GM12878 (cell line): ENCODE results near the gene THSD4. TPM values are rescaled to one million over a fixed set of nuclear protein-coding genes. Genes with fewer than 3 reads are reported as not detected.
A peak's percentile ranks its signal among the peaks of the same experiment; 100 is the strongest.

ENCODE experiments used
- ATAC-seq: fragments of 200-7000 bp; cut with Tn5 transposase; 3 replicates; pipeline ENCODE4 v1.9.1; 2020; ENCODE audit warnings: mild to moderate bottlenecking, moderate library complexity
- BruUV-seq: library from RNA; stranded (reverse); fragments of 400-500 nt; replicated peaks from 2 replicates; lab custom pipeline; 2021; lab: Mats Ljungman, UMichigan
- CTCF ChIA-PET: fragments of 300-600 bp; sonication (Branson Sonifier 250); formaldehyde crosslinking; extraction: SDS; loops from one replicate; lab custom pipeline; 2021; ENCODE audit warnings: inconsistent platforms; lab: Yijun Ruan, JAX
- POLR2A ChIA-PET: fragments of 350-600 bp; formaldehyde crosslinking; extraction: SDS; loops from one replicate; lab custom pipeline; 2021; ENCODE audit warnings: inconsistent platforms; lab: Charles Lee
- RAD21 ChIA-PET: fragments of 300-600 bp; sonication (Branson Sonifier 250); formaldehyde crosslinking; loops from one replicate; lab custom pipeline; 2023; ENCODE audit warnings: antibody characterized with exemption; ENCODE audit not compliant: unreplicated experiment; lab: Charles Lee
- SMC1A ChIA-PET: fragments of 300-600 bp; sonication (Branson Sonifier 250); formaldehyde crosslinking; loops from one replicate; lab custom pipeline; 2023; ENCODE audit not compliant: unreplicated experiment, uncharacterized antibody; lab: Charles Lee
- DNase-seq: peaks from one replicate; pipeline ENCODE4 v3.0.0-alpha.2; 2011; ENCODE audit warnings: low read depth, low spot score
- FAIRE-seq: peaks from 3 replicates; lab custom pipeline; 2011; peaks lifted over from hg19 to GRCh38; lab: Jason Lieb, UNC
- H2AFZ ChIP-seq: 2 replicates; pipeline ENCODE4 v1.6.0; 2011; ENCODE audit warnings: low read depth, low read length, control low read depth; ENCODE audit not compliant: control insufficient read depth
- H3K27ac ChIP-seq: 2 replicates; pipeline ENCODE4 v1.5.1; 2011; ENCODE audit warnings: control low read depth; ENCODE audit not compliant: control insufficient read depth, insufficient read depth
- H3K27me3 ChIP-seq, 2 experiments: replicated peaks in 1 of 2; 2 replicates each; pipeline versions ENCODE4 v1.6.0 to v1.6.1; 2011; ENCODE audit warnings: low read length in 1 of 2; ENCODE audit not compliant: control insufficient read depth in 2 of 2, insufficient read depth in 2 of 2
- H3K36me3 ChIP-seq, 2 experiments: 2 replicates each; pipeline ENCODE4 v1.5.1; 2011; ENCODE audit warnings: low read length in 1 of 2; ENCODE audit not compliant: control insufficient read depth in 2 of 2, insufficient read depth in 2 of 2
- H3K4me1 ChIP-seq: 2 replicates; pipeline ENCODE4 v1.6.1; 2011; ENCODE audit warnings: mild to moderate bottlenecking, low read length, moderate library complexity, mixed read lengths; ENCODE audit not compliant: control insufficient read depth, insufficient read depth
- H3K4me2 ChIP-seq: 2 replicates; pipeline ENCODE4 v1.6.0; 2011; ENCODE audit warnings: control low read depth; ENCODE audit not compliant: control insufficient read depth, insufficient read depth
- H3K4me3 ChIP-seq: fragments of 200-600 bp; sonication (generic); 2 replicates; pipeline ENCODE4 v1.5.1; 2016
- H3K79me2 ChIP-seq: 2 replicates; pipeline ENCODE4 v1.6.0; 2011; ENCODE audit warnings: low read length; ENCODE audit not compliant: control insufficient read depth, insufficient read depth
- H3K9ac ChIP-seq: 2 replicates; pipeline ENCODE4 v1.8.0; 2011; ENCODE audit warnings: low read length, control low read depth, mixed read lengths; ENCODE audit not compliant: control insufficient read depth, insufficient read depth
- H3K9me3 ChIP-seq: replicated peaks from 3 replicates; pipeline ENCODE4 v1.5.1; 2011; ENCODE audit warnings: mild to moderate bottlenecking, low read length; ENCODE audit not compliant: control insufficient read depth, insufficient read depth
- H4K20me1 ChIP-seq: 2 replicates; pipeline ENCODE4 v1.6.0; 2011; ENCODE audit not compliant: control insufficient read depth, insufficient read depth
- CHD2 ChIP-seq: IDR thresholded peaks from 2 replicates; pipeline ENCODE4 v1.6.1; 2011; ENCODE audit warnings: low read depth, low read length, improper control_type of control experiment, borderline replicate concordance
- E4F1 ChIP-seq: fragments of 450-650 bp; IDR thresholded peaks from 2 replicates; pipeline ENCODE4 v1.6.1; 2018; ENCODE audit warnings: borderline replicate concordance, mild to moderate bottlenecking; ENCODE audit not compliant: partially characterized antibody
- IRF4 ChIP-seq: IDR thresholded peaks from 2 replicates; pipeline ENCODE4 v1.6.1; 2011; ENCODE audit warnings: low read depth, low read length
- MAX ChIP-seq: IDR thresholded peaks from 2 replicates; pipeline ENCODE4 v1.6.1; 2012; ENCODE audit warnings: low read depth, low read length, improper control_type of control experiment
- NBN ChIP-seq: fragments of 450-650 bp; IDR thresholded peaks from 2 replicates; pipeline ENCODE4 v1.6.1; 2016
- PKNOX1 ChIP-seq: fragments of 450-650 bp; IDR thresholded peaks from 2 replicates; pipeline ENCODE4 v1.6.1; 2016; ENCODE audit warnings: mild to moderate bottlenecking
- WGBS: methylation state at CpG from one replicate; pipeline ENCODE4 v1.1.6; 2016; ENCODE audit warnings: low lambda C conversion rate; ENCODE audit not compliant: insufficient replicate concordance, insufficient coverage; ENCODE audit errors: missing lambda C conversion rate; 5-methylcytosine and 5-hydroxymethylcytosine counted together
- in situ Hi-C: fragments of 300-500 bp; cut with MboI; formaldehyde crosslinking; loops from 9 replicates; pipeline ENCODE4 v1.14.3; 2018; ENCODE audit warnings: mixed read lengths
- intact Hi-C: fragments of 100-400 bp; cut with micrococcal nuclease; formaldehyde crosslinking; loops from one replicate; pipeline ENCODE4 v1.14.2; 2022; ENCODE audit not compliant: unreplicated experiment
- polyA plus RNA-seq, 11 experiments: library from polyadenylated mRNA; depleted of rRNA in 4 of 11; unstranded in 6 of 11; stranded (reverse) in 5 of 11; fragments of >200 nt; fragmentation: Nextera tagmentation in 4 of 11; fragmentation: Illumina TruSeq in 1 of 11; extraction: Ambion mirVana in 4 of 11; extraction: Trizol in 1 of 11; gene quantifications; 1 replicate in 1 of 11; 2 replicates in 10 of 11; pipeline versions ENCODE4 v1.2.1 to v1.2.3, GENCODE V29; 2011 to 2016; ENCODE audit warnings: inconsistent platforms in 2 of 11, missing spikeins in 2 of 11, low read depth in 1 of 11
- total RNA-seq, 4 experiments: library from RNA; depleted of rRNA in 3 of 4; stranded (reverse); fragments of >200 nt in 3 of 4; fragmentation: Illumina TruSeq in 1 of 4; extraction: Trizol in 1 of 4; gene quantifications; 2 replicates each; pipeline versions ENCODE4 v1.2.1 to v1.2.3, GENCODE V29; 2013 to 2021
- TF ChIP-seq, protein P1 (sequence below): IDR thresholded peaks from 2 replicates; pipeline ENCODE4 v1.6.1; 2011; ENCODE audit warnings: mild to moderate bottlenecking, low read depth, low read length, moderate library complexity; ENCODE audit not compliant: insufficient replicate concordance

THSD4 gene
- total and polyA plus RNA-seq, 10 of the 15 experiments (the other 5 are each of a cell fraction or from before 2014, with no cell fraction given) = 0.04 to 0.13 (median 0.05) TPM; not detected in 7

GRCh38 chr15:71768184-71768583 lies 652.9 kb downstream of the THSD4 start (continued):
- TF ChIP-seq E4F1 = no peak

DNA sequence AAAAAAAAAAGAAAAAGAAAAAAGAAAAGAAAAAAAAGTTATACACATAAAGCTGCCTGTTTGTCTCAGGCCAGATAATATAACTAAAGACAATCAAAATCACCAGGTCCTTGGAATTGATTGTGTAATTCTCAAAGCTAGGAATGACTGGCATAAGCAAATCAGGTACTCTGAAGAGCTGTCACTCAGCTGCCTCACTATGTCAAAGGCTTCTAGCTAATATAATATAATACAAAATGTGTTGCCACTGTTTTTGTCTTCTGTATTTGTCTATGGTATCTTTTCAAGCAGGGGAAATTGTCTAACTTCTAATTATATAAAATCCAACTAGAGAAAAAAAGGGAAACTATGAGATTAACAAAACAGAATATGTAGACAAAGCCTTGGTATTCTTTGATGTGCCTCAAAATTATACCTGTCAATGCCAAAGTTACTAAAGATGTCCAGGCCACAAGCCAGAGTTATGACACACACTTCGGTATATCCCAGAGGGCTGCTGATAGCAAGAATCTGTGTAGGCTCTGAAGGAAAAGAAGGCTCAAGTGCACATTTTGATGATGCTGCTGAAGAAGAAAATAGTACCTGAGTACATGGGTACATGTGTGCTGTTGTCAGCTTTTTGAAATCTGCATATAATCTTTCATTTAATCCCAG lies 658.1 kb downstream of the THSD4 start:
- TF ChIP-seq, protein P1, sequence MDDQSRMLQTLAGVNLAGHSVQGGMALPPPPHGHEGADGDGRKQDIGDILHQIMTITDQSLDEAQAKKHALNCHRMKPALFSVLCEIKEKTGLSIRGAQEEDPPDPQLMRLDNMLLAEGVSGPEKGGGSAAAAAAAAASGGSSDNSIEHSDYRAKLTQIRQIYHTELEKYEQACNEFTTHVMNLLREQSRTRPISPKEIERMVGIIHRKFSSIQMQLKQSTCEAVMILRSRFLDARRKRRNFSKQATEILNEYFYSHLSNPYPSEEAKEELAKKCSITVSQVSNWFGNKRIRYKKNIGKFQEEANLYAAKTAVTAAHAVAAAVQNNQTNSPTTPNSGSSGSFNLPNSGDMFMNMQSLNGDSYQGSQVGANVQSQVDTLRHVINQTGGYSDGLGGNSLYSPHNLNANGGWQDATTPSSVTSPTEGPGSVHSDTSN = peak; percentile 33
- TF ChIP-seq IRF4 (no peak), MAX (no peak), PKNOX1 (peak; percentile 79), NBN (no peak), CHD2 (no peak)
- Histone ChIP-seq H3K4me3 (no peak overlapping the region), H4K20me1 (no peaks in the 10 kb centered on the region), H2AFZ (no peak overlapping the region), H3K4me1 (peaks cover 3% of the 10 kb centered on the region; the same call in 1 of the 2 replicates), H3K27ac (no peak overlapping the region), H3K9ac (no peak overlapping the region), H3K79me2 (no peaks in the 10 kb centered on the region), H3K4me2 (no peak overlapping the region), H3K36me3 (no peaks in the 10 kb centered on the region), H3K9me3 (no peaks in the 10 kb centered on the region), H3K27me3 (no peaks in the 10 kb centered on the region)
- no peak for DNase-seq
- ChIA-PET POLR2A (interaction anchor here (0.7 kb wide), 2 partner anchors 454 to 1431 kb away, joined by 3 to 4 read pairs; no protein-coding TSS in a partner anchor), CTCF (interaction anchor here (1.0 to 1.8 kb wide), 3 partner anchors 8 to 383 kb away, joined by 3 to 6 read pairs (median 4); no protein-coding TSS in a partner anchor), RAD21 (no interaction called here), SMC1A (no interaction called here)
- in situ Hi-C loops = no loop called here
- FAIRE-seq = no peak
- intact Hi-C loops = no loop called here
- ATAC-seq = no peak
- 90% methylated on average over 1 of the region's 1 CpG for WGBS
- no TSS peak for BruUV-seq
